SU-DHL-6 (cell line): ENCODE measurements around the gene SAFB2.

Experiments used
- H2AFZ ChIP-seq: fragments of 200-600 bp; sonication (generic); 2 replicates; pipeline ENCODE4 v1.6.1; 2014; ENCODE audit warnings: low read depth, mild to moderate bottlenecking, moderate library complexity, mixed read lengths, antibody characterized with exemption, low read length; ENCODE audit not compliant: severe bottlenecking
- H3F3A ChIP-seq: fragments of 200-600 bp; shearing (Covaris generic); 2 replicates; pipeline ENCODE4 v1.6.0; 2016; ENCODE audit warnings: antibody characterized with exemption, mild to moderate bottlenecking; ENCODE audit not compliant: insufficient read depth
- H3K27ac ChIP-seq: fragments of 200-600 bp; sonication (generic); 2 replicates; pipeline ENCODE4 v1.5.1; 2016; ENCODE audit warnings: low read depth, mild to moderate bottlenecking, low read length, moderate library complexity, mixed read lengths
- H3K27me3 ChIP-seq: fragments of 200-600 bp; sonication (generic), shearing (Covaris generic); 2 replicates; pipeline ENCODE4 v1.6.0; 2014; ENCODE audit warnings: mild to moderate bottlenecking, low read length
- H3K36me3 ChIP-seq: fragments of 200-600 bp; sonication (generic); 2 replicates; pipeline ENCODE4 v1.6.1; 2014; ENCODE audit warnings: mild to moderate bottlenecking, low read length, mixed read lengths
- H3K4me2 ChIP-seq: fragments of 300-600, 200-600 bp; shearing (Covaris generic), sonication (generic); 2 replicates; pipeline ENCODE4 v1.6.0; 2014; ENCODE audit warnings: low read length, low read depth, mild to moderate bottlenecking; ENCODE audit not compliant: poor library complexity, severe bottlenecking
- H3K4me3 ChIP-seq: fragments of 200-600 bp; sonication (generic); 2 replicates; pipeline ENCODE4 v1.5.1; 2014; ENCODE audit warnings: antibody characterized with exemption, low read length, mild to moderate bottlenecking, mixed read lengths; ENCODE audit not compliant: insufficient read depth, poor library complexity, severe bottlenecking
- H3K79me2 ChIP-seq: fragments of 200-600 bp; sonication (generic); 2 replicates; pipeline ENCODE4 v1.6.1; 2014; ENCODE audit warnings: mild to moderate bottlenecking, low read length, moderate library complexity; ENCODE audit not compliant: insufficient read depth
- H3K9ac ChIP-seq: fragments of 200-600 bp; sonication (generic); 2 replicates; pipeline ENCODE4 v1.7.0; 2014; ENCODE audit warnings: mild to moderate bottlenecking, low read length
- H3K9me2 ChIP-seq: fragments of 200-600 bp; sonication (generic); replicated peaks from 2 replicates; pipeline ENCODE4 v1.6.1; 2014; ENCODE audit warnings: low read length; ENCODE audit not compliant: insufficient read depth
- H3K9me3 ChIP-seq: fragments of 200-600 bp; sonication (generic); 2 replicates; pipeline ENCODE4 v1.6.1; 2014; ENCODE audit warnings: low read length, mixed read lengths; ENCODE audit not compliant: insufficient read depth
- H4K20me1 ChIP-seq: fragments of 200-600 bp; sonication (generic); 2 replicates; pipeline ENCODE4 v1.6.1; 2014; ENCODE audit warnings: low read depth, mild to moderate bottlenecking, antibody characterized with exemption, low read length, moderate library complexity, mixed read lengths
- CTCF ChIP-seq: fragments of 200-600 bp; sonication (generic); IDR thresholded peaks from one replicate; pipeline ENCODE4 v1.5.1; 2017; ENCODE audit warnings: antibody characterized with exemption, mild to moderate bottlenecking, low read length, moderate library complexity; ENCODE audit not compliant: insufficient read depth, poor library complexity, severe bottlenecking
- EZH2phosphoT487 ChIP-seq: fragments of 200-600 bp; sonication (generic), shearing (Covaris generic); conservative IDR thresholded peaks from 2 replicates; pipeline ENCODE4 v1.6.1; 2018; ENCODE audit warnings: mild to moderate bottlenecking, antibody characterized with exemption, low read length, moderate library complexity, mixed read lengths

SAFB2 gene

GRCh38 chr19:5605362-5605761 lies 17.2 kb downstream of the SAFB2 start:
- peaks cover 21% of the 10 kb centered on the region; the same call in 1 of the 2 replicates for H3K36me3 ChIP-seq
- H3K4me3 ChIP-seq = no peak overlapping the region
- no peaks in the 10 kb centered on the region for H3K27me3 ChIP-seq
- H3F3A ChIP-seq = no peaks in the 10 kb centered on the region
- H3K9me2 ChIP-seq = no peaks in the 10 kb centered on the region
- no peaks in the 10 kb centered on the region for H3K9me3 ChIP-seq
- no peak overlapping the region for H3K27ac ChIP-seq
- H4K20me1 ChIP-seq = peaks cover 2% of the 10 kb centered on the region; the same call in 1 of the 2 replicates
- no peak overlapping the region for H3K9ac ChIP-seq
- TF ChIP-seq CTCF (no peak), EZH2phosphoT487 (no peak)
- H2AFZ ChIP-seq = no peak overlapping the region
- no peak overlapping the region for H3K4me2 ChIP-seq
- peaks cover 31% of the 10 kb centered on the region for H3K79me2 ChIP-seq

GRCh38 chr19:5603626-5604025 lies 18.9 kb downstream of the SAFB2 start:
- Histone ChIP-seq H3K27me3 (no peaks in the 10 kb centered on the region), H3K4me3 (no peak overlapping the region), H3F3A (no peaks in the 10 kb centered on the region), H3K9ac (no peak overlapping the region), H2AFZ (no peak overlapping the region), H3K27ac (no peak overlapping the region), H3K4me2 (no peak overlapping the region), H3K79me2 (peaks cover 29% of the 10 kb centered on the region), H3K9me3 (no peaks in the 10 kb centered on the region), H3K9me2 (no peaks in the 10 kb centered on the region), H4K20me1 (peaks cover 2% of the 10 kb centered on the region; the same call in 1 of the 2 replicates), H3K36me3 (peaks cover 25% of the 10 kb centered on the region; the same call in 1 of the 2 replicates)
- TF ChIP-seq EZH2phosphoT487 (no peak), CTCF (no peak)

GRCh38 chr19:5600797-5601196 lies 21.8 kb downstream of the SAFB2 start:
- H3F3A ChIP-seq = no peaks in the 10 kb centered on the region
- H3K36me3 ChIP-seq = peaks cover 26% of the 10 kb centered on the region; the same call in 1 of the 2 replicates
- no peak overlapping the region for H3K4me3 ChIP-seq
- H3K9me3 ChIP-seq = no peaks in the 10 kb centered on the region
- no peak overlapping the region for H3K9ac ChIP-seq
- no peak overlapping the region for H2AFZ ChIP-seq
- H3K9me2 ChIP-seq = no peaks in the 10 kb centered on the region
- TF ChIP-seq CTCF (no peak), EZH2phosphoT487 (no peak)
- H3K27me3 ChIP-seq = no peaks in the 10 kb centered on the region
- H4K20me1 ChIP-seq = peaks cover 2% of the 10 kb centered on the region; the same call in 1 of the 2 replicates
- H3K4me2 ChIP-seq = no peak overlapping the region
- H3K79me2 ChIP-seq = peaks cover 16% of the 10 kb centered on the region; the same call in 1 of the 2 replicates
- no peak overlapping the region for H3K27ac ChIP-seq
